Osteoblast (primary cell): ENCODE results near the gene TYROBP. TPM values are rescaled to one million over a fixed set of nuclear protein-coding genes. Genes with fewer than 3 reads are reported as not detected.
A peak's percentile ranks its signal among the peaks of the same experiment; 100 is the strongest.

ENCODE experiments used
- DNase-seq: peaks from one replicate; pipeline ENCODE4 v3.0.0; 2011; ENCODE audit warnings: low spot score, mixed read lengths; ENCODE audit not compliant: insufficient read length; ENCODE audit errors: missing footprints
- H2AFZ ChIP-seq: 2 replicates; pipeline ENCODE4 v1.6.0; 2011; ENCODE audit warnings: mild to moderate bottlenecking, low read length
- H3K27ac ChIP-seq: 2 replicates; pipeline ENCODE4 v1.5.1; 2011; ENCODE audit warnings: mild to moderate bottlenecking, low read depth, low read length, moderate library complexity
- H3K27me3 ChIP-seq: 2 replicates; pipeline ENCODE4 v1.6.0; 2012; ENCODE audit warnings: mild to moderate bottlenecking, control low read depth, inconsistent platforms, low read length, moderate library complexity; ENCODE audit not compliant: insufficient read depth
- H3K36me3 ChIP-seq: 2 replicates; pipeline ENCODE4 v1.5.1; 2011; ENCODE audit warnings: mild to moderate bottlenecking, low read length, control low read depth, moderate library complexity; ENCODE audit not compliant: insufficient read depth
- H3K4me1 ChIP-seq: 2 replicates; pipeline ENCODE4 v1.5.1; 2011; ENCODE audit warnings: mild to moderate bottlenecking, low read length, control low read depth, moderate library complexity; ENCODE audit not compliant: insufficient read depth
- H3K4me2 ChIP-seq: 2 replicates; pipeline ENCODE4 v1.6.0; 2011; ENCODE audit warnings: mild to moderate bottlenecking, low read length; ENCODE audit not compliant: insufficient read depth
- H3K4me3 ChIP-seq: fragments of 200-600 bp; sonication (generic); 3 replicates; pipeline ENCODE4 v1.5.1; 2012; ENCODE audit warnings: mild to moderate bottlenecking, low read length, inconsistent platforms; ENCODE audit not compliant: insufficient read depth
- H3K79me2 ChIP-seq: 2 replicates; pipeline ENCODE4 v1.6.0; 2012; ENCODE audit warnings: mild to moderate bottlenecking, low read length, control low read depth, inconsistent platforms; ENCODE audit not compliant: insufficient read depth
- H3K9me3 ChIP-seq: 2 replicates; pipeline ENCODE4 v1.5.1; 2011; ENCODE audit warnings: low read depth, low read length, control low read depth
- H4K20me1 ChIP-seq: 2 replicates; pipeline ENCODE4 v1.6.0; 2012; ENCODE audit warnings: mild to moderate bottlenecking, low read length, control low read depth; ENCODE audit not compliant: insufficient read depth
- CTCF ChIP-seq: IDR thresholded peaks from 2 replicates; pipeline ENCODE4 v1.5.1; 2011; ENCODE audit warnings: mild to moderate bottlenecking, low read depth, low read length, moderate library complexity; ENCODE audit errors: extremely low read depth
- total RNA-seq: library from RNA; depleted of rRNA; stranded (reverse); fragments of >200 nt; gene quantifications from 2 replicates; pipeline ENCODE4 v1.2.3, GENCODE V29; 2012

TYROBP gene
- total RNA-seq, 1 donor, result 0.36 TPM

DNA sequence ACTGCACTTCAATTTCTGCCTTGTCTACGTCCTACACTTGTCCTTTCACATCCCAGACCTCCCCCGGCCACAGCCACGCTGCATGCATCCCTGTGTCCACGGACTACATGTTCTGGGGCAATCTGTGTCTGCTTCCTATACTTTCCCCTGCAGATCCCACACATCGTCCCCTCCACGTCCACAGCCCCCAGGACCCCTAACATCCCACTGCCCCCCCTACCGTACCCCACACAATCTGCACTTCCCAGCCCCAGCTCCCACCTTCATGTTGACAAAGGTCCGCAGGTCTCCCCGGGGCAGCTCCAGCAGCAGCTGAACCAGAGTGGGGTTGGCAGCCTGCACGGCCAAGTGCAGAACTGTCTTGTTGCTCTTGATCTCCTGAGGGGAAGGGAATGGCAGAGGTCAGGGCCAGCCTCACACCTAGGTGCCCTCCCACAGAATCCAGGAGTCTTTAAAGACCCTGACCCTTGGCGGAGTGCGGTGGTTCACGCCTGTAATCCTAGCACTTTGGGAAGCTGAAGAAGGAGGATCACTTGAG lies 17.9 kb downstream of the TYROBP start:
- Histone ChIP-seq H4K20me1 (no peaks in the 10 kb centered on the region), H3K4me1 (no peaks in the 10 kb centered on the region), H3K4me2 (no peak overlapping the region), H3K27ac (no peak overlapping the region), H3K27me3 (no peaks in the 10 kb centered on the region), H3K4me3 (no peak overlapping the region), H2AFZ (no peak overlapping the region), H3K9me3 (no peaks in the 10 kb centered on the region), H3K36me3 (peaks cover 51% of the 10 kb centered on the region), H3K79me2 (no peaks in the 10 kb centered on the region)
- peak; percentile 76 for DNase-seq
- no peak for TF ChIP-seq CTCF

DNA sequence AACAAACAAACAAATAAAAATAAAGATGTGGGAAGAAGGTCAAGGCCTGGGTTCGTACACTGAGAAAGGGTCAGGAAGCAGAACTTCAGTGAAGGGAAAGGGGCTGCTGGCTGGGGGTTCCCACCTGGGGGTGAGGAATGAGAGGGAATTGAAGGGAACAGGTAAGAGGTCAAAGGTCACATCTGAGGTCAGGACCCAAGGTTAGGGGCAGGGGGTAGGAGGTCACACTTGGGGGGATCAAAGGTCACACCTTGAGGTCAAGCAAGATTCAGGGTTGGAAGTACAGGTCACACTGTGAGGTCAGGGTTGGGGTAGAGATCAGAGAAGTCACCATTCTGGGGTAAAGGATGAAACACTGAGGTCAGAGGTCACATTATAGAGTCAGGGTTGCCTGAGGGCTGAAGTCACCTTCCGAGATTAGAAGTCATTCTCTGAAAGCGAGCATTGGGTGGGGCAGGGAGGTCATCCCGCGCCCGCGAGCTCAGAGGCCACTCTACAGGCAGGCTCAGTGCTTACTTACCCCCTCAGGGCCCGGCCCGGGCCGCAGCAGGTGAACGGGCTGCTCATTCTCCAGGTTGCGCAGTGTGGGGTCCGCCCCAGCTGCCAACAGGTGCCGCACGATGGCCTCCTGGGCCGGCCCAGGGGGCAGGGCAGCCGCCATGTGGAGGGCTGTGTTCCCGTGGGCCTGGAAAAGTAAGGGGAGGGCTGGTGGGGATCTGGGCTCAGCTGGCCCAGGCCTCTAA lies 18.6 kb downstream of the TYROBP start:
- Histone ChIP-seq H3K4me1 (no peaks in the 10 kb centered on the region), H3K4me2 (no peak overlapping the region), H3K9me3 (no peaks in the 10 kb centered on the region), H3K79me2 (no peaks in the 10 kb centered on the region), H3K36me3 (peaks cover 49% of the 10 kb centered on the region), H3K27me3 (no peaks in the 10 kb centered on the region), H3K27ac (no peak overlapping the region), H2AFZ (no peak overlapping the region), H4K20me1 (no peaks in the 10 kb centered on the region), H3K4me3 (no peak overlapping the region)
- peak; percentile 23 for DNase-seq
- no peak for TF ChIP-seq CTCF

DNA sequence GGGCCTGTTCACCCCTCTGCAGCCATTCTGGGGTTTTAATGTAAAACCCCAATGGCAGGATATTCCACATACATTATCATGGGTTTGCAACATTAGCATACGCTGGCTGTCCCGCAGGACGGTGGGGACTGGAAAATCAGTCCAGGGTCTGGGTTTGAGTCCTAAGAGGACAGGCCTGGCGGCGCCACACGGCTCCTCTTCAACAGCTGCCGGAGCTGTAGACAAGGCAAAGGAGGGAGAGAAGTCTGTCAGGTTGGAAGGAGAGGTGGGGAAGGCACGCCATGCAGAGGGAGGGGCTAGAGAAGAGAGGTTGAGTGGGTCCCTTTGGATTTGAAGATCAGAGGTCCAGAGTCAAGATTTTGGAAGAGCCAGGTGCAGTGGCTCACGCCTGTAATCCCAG lies 19.7 kb downstream of the TYROBP start:
- Histone ChIP-seq H3K4me3 (no peak overlapping the region), H4K20me1 (no peaks in the 10 kb centered on the region), H3K4me1 (no peaks in the 10 kb centered on the region), H3K79me2 (no peaks in the 10 kb centered on the region), H3K27me3 (no peaks in the 10 kb centered on the region), H3K9me3 (no peaks in the 10 kb centered on the region), H3K36me3 (peaks cover 41% of the 10 kb centered on the region), H3K27ac (no peak overlapping the region), H3K4me2 (no peak overlapping the region), H2AFZ (no peak overlapping the region)
- no peak for TF ChIP-seq CTCF
- DNase-seq, result peak; percentile 26

DNA sequence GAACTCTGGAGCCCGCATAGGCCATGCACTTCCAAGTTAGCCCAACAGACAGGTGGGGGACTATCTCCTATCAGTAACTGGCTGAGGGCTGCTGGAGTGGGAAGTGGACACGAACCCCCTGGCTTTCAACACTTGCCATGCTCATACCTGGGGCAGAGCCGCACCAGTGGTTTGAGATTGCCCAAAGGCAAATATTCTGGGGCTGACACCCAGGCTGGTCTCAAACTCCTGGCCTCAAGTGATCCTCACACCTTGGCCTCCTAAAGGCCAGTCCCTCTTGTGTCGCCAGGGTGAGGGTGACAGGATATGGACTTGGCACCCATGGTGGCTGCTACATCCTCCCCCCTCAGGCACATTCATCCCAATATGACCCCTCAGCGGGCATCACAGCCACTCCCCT lies 20.9 kb downstream of the TYROBP start:
- H3K4me2 ChIP-seq, result no peak overlapping the region

More for the DNA sequence above, 20.9 kb downstream of the TYROBP start:
- no peaks in the 10 kb centered on the region for H3K27me3 ChIP-seq
- no peaks in the 10 kb centered on the region for H3K79me2 ChIP-seq
- H3K4me1 ChIP-seq, result no peaks in the 10 kb centered on the region
- no peak for DNase-seq
- no peaks in the 10 kb centered on the region for H3K9me3 ChIP-seq
- no peak overlapping the region for H2AFZ ChIP-seq
- TF ChIP-seq CTCF, result no peak
- no peak overlapping the region for H3K27ac ChIP-seq
- H3K4me3 ChIP-seq, result no peak overlapping the region
- H4K20me1 ChIP-seq, result no peaks in the 10 kb centered on the region
- peaks cover 35% of the 10 kb centered on the region for H3K36me3 ChIP-seq
